Panc1 (cell line): ENCODE data around the gene SETD1B. TPM values are rescaled to one million over a fixed set of nuclear protein-coding genes. Genes with fewer than 3 reads are reported as not detected.

Experiments used
- ATAC-seq: fragments of 200-7000 bp; cut with Tn5 transposase; 2 replicates; pipeline ENCODE4 v1.9.1; 2020; ENCODE audit warnings: mild to moderate bottlenecking, moderate library complexity
- BruUV-seq: library from RNA; stranded (reverse); fragments of 400-500 nt; replicated peaks from 2 replicates; lab custom pipeline; 2021; lab: Mats Ljungman, UMichigan
- CTCF ChIA-PET: fragments of 300-600 bp; sonication (Branson Sonifier 250); formaldehyde crosslinking; loops from one replicate; lab custom pipeline; 2022; ENCODE audit warnings: antibody characterized with exemption; lab: Charles Lee
- POLR2A ChIA-PET: fragments of 300-600 bp; sonication (Branson Sonifier 250); formaldehyde crosslinking; loops from one replicate; lab custom pipeline; 2022; ENCODE audit warnings: antibody characterized with exemption; lab: Charles Lee
- DNase-seq: peaks from one replicate; pipeline ENCODE4 v3.0.0-alpha.2; 2010; ENCODE audit warnings: low read depth, low spot score
- H3K27ac ChIP-seq: 2 replicates; pipeline ENCODE4 v1.5.1; 2011; ENCODE audit warnings: mild to moderate bottlenecking, low read length, inconsistent platforms
- H3K27me3 ChIP-seq: fragments of 200-500 bp; sonication (Bioruptor generic); 2 replicates; pipeline ENCODE4 v1.6.0; 2014; ENCODE audit warnings: low read length, inconsistent platforms; ENCODE audit not compliant: control insufficient read depth, insufficient read depth
- H3K36me3 ChIP-seq: fragments of 200-500 bp; sonication (Bioruptor generic); 2 replicates; pipeline ENCODE4 v1.5.1; 2014; ENCODE audit warnings: inconsistent platforms, mild to moderate bottlenecking, low read length, moderate library complexity; ENCODE audit not compliant: control insufficient read depth, insufficient read depth
- H3K4me1 ChIP-seq: 2 replicates; pipeline ENCODE4 v1.5.1; 2011; ENCODE audit warnings: inconsistent platforms, mild to moderate bottlenecking, low read length, moderate library complexity; ENCODE audit not compliant: control insufficient read depth, insufficient read depth
- H3K4me3 ChIP-seq, 2 experiments: 2 replicates each; pipeline ENCODE4 v1.5.1; 2011 to 2012; ENCODE audit warnings: low read depth in 2 of 2, low read length in 2 of 2, mild to moderate bottlenecking in 2 of 2, inconsistent platforms in 1 of 2, moderate library complexity in 1 of 2
- H3K9me3 ChIP-seq: fragments of 200-500 bp; sonication (Bioruptor generic); 2 replicates; pipeline ENCODE4 v1.5.1; 2014; ENCODE audit warnings: low read depth, mild to moderate bottlenecking, inconsistent platforms, low read length, moderate library complexity; ENCODE audit not compliant: control insufficient read depth, insufficient read depth
- POLR2AphosphoS5 ChIP-seq: IDR thresholded peaks from 2 replicates; pipeline ENCODE4 v1.6.1; 2012; ENCODE audit warnings: mild to moderate bottlenecking, low read depth, low read length, moderate library complexity
- SIN3A ChIP-seq: IDR thresholded peaks from 2 replicates; pipeline ENCODE4 v1.6.1; 2012; ENCODE audit warnings: low read depth, mild to moderate bottlenecking, low read length, moderate library complexity, borderline replicate concordance; ENCODE audit not compliant: insufficient read depth
- TCF7L2 ChIP-seq: IDR thresholded peaks from 2 replicates; pipeline ENCODE4 v1.6.1; 2011; ENCODE audit warnings: mild to moderate bottlenecking, low read depth, low read length, inconsistent platforms
- in situ Hi-C: cut with HindIII; loops from 2 replicates; pipeline ENCODE4 v1.10.0; 2016; ENCODE audit warnings: low sequenced_read_pairs, low pct_unique_long_range_greater_than_20kb
- intact Hi-C: fragments of 100-400 bp; cut with micrococcal nuclease; formaldehyde crosslinking; loops from one replicate; pipeline ENCODE4 v1.10.0; 2022; ENCODE audit not compliant: unreplicated experiment
- total RNA-seq: library from RNA; stranded (reverse); gene quantifications from one replicate; pipeline ENCODE4 v1.2.1, GENCODE V29; 2021; ENCODE audit not compliant: unreplicated experiment
- TF ChIP-seq, protein P1 (sequence below): fragments of 450-650 bp; IDR thresholded peaks from 2 replicates; pipeline ENCODE4 v1.5.1; 2017; ENCODE audit warnings: mild to moderate bottlenecking
- TF ChIP-seq, protein P2 (sequence below), 2 experiments: IDR thresholded peaks; 2 replicates each; pipeline ENCODE4 v1.6.1; 2011 to 2012; ENCODE audit warnings: low read depth in 2 of 2, control low read depth in 1 of 2, low read length in 1 of 2, mild to moderate bottlenecking in 1 of 2, moderate library complexity in 1 of 2; ENCODE audit not compliant: insufficient read depth in 1 of 2

Gene SETD1B
- total RNA-seq, 1 experiment from 2014 or later: 31.2 TPM

DNA sequence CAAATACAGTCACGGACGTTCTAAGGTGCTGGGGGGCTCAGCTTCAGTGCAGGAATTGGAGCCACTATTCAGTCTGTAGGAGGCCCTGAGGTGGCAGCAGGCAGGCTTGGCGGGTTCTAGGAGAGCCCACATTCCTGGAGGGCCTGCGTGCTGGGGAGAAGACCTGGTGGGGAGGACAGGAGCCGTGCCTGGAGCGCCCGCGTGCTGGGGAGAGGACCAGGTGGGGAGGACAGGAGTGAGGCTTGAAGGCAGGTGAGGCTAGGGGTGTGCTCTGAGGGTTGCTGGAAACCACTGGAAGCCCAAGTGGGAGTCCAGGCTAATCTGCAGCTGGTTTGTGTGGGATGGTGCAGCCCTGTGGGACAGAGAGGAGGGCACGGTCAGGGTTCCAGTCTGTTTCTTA is 33.4 kb upstream of the SETD1B start:
- Histone ChIP-seq H3K27me3 (no peaks in the 10 kb centered on the region), H3K9me3 (no peaks in the 10 kb centered on the region), H3K4me3 (no peak overlapping the region), H3K27ac (no peak overlapping the region), H3K36me3 (no peaks in the 10 kb centered on the region), H3K4me1 (peaks cover 14% of the 10 kb centered on the region)
- DNase-seq: no peak
- ChIA-PET POLR2A (no interaction called here), CTCF (no interaction called here)
- no peak for ATAC-seq
- TF ChIP-seq TCF7L2 (no peak), POLR2AphosphoS5 (no peak), SIN3A (no peak)
- TF ChIP-seq, protein P1, sequence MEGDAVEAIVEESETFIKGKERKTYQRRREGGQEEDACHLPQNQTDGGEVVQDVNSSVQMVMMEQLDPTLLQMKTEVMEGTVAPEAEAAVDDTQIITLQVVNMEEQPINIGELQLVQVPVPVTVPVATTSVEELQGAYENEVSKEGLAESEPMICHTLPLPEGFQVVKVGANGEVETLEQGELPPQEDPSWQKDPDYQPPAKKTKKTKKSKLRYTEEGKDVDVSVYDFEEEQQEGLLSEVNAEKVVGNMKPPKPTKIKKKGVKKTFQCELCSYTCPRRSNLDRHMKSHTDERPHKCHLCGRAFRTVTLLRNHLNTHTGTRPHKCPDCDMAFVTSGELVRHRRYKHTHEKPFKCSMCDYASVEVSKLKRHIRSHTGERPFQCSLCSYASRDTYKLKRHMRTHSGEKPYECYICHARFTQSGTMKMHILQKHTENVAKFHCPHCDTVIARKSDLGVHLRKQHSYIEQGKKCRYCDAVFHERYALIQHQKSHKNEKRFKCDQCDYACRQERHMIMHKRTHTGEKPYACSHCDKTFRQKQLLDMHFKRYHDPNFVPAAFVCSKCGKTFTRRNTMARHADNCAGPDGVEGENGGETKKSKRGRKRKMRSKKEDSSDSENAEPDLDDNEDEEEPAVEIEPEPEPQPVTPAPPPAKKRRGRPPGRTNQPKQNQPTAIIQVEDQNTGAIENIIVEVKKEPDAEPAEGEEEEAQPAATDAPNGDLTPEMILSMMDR: no peak
- TF ChIP-seq, protein P2, sequence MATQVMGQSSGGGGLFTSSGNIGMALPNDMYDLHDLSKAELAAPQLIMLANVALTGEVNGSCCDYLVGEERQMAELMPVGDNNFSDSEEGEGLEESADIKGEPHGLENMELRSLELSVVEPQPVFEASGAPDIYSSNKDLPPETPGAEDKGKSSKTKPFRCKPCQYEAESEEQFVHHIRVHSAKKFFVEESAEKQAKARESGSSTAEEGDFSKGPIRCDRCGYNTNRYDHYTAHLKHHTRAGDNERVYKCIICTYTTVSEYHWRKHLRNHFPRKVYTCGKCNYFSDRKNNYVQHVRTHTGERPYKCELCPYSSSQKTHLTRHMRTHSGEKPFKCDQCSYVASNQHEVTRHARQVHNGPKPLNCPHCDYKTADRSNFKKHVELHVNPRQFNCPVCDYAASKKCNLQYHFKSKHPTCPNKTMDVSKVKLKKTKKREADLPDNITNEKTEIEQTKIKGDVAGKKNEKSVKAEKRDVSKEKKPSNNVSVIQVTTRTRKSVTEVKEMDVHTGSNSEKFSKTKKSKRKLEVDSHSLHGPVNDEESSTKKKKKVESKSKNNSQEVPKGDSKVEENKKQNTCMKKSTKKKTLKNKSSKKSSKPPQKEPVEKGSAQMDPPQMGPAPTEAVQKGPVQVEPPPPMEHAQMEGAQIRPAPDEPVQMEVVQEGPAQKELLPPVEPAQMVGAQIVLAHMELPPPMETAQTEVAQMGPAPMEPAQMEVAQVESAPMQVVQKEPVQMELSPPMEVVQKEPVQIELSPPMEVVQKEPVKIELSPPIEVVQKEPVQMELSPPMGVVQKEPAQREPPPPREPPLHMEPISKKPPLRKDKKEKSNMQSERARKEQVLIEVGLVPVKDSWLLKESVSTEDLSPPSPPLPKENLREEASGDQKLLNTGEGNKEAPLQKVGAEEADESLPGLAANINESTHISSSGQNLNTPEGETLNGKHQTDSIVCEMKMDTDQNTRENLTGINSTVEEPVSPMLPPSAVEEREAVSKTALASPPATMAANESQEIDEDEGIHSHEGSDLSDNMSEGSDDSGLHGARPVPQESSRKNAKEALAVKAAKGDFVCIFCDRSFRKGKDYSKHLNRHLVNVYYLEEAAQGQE (IDR thresholded peaks at IDR 0.05; ENCODE audit: insufficient read depth in 1 of 2, low read depth in 2 of 2, low read length in 1 of 2): no peak
- intact Hi-C loops: no loop called here
- BruUV-seq: no TSS peak
- in situ Hi-C loops: no loop called here

DNA sequence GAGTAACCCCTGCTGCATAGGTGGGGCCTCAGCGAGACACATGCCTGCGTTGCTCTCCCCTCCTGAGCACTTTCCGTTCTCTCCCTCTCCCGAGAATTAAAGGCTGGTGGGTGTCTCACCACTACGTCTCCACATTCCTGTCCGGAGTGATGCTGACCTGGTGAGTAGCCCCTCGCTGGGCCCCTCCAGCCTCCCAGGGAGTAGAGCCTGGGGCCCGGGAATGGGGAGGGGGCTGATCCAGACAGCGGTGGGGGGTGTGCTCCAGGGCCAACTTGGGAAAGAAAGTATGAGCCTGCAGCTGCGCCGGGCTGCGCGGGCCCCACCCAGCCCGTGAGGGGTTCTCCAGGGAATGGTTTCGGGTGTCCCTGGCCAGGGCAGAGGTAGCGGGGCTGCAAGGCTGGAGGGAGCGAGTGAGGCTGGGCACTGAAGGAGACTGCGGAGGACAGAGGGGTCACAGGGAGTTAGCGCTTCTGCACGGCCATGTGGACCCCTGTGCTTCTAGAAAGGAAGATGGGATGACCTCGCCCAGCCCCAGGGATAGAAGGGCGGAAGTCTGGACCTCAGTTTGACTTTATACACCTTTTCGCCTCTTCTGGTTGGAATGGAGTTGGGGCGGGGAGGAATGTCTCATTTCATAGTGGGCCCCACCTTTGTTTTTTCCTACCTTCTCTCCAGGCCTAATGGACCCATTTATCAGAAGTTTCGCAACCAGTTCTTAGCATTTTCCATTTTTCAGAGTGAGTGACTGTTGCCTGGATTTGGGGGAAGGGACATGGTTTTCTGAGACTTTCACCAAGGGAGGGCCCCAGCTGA is 32.8 kb upstream of the SETD1B start:
- no TSS peak for BruUV-seq
- in situ Hi-C loops (no loop called here), intact Hi-C loops (no loop called here)
- DNase-seq (no peak), ATAC-seq (no peak)
- TF ChIP-seq, protein P1: no peak
- TF ChIP-seq, protein P2 (IDR thresholded peaks at IDR 0.05; ENCODE audit: insufficient read depth in 1 of 2, low read depth in 2 of 2, low read length in 1 of 2): no peak
- TF ChIP-seq POLR2AphosphoS5: no peak
- no peak for TF ChIP-seq SIN3A
- no peak overlapping the region for H3K27ac ChIP-seq
- H3K27me3 ChIP-seq: no peaks in the 10 kb centered on the region
- H3K4me3 ChIP-seq: no peak overlapping the region
- no peaks in the 10 kb centered on the region for H3K36me3 ChIP-seq
- CTCF ChIA-PET: no interaction called here
- POLR2A ChIA-PET: no interaction called here
- peaks cover 20% of the 10 kb centered on the region for H3K4me1 ChIP-seq
- no peaks in the 10 kb centered on the region for H3K9me3 ChIP-seq
